ENCODE results near the gene CBFA2T2. TPM values are rescaled to one million over a fixed set of nuclear protein-coding genes. Genes with fewer than 3 reads are reported as not detected.

Gene CBFA2T2
- total and polyA plus RNA-seq, 10 of the 15 experiments (the other 5 are each of a cell fraction or from before 2014, with no cell fraction given): 0.61 to 8.6 (median 5.5) TPM

GRCh38 chr20:33466303-33466646 is 23.6 kb upstream of the CBFA2T2 start:
- no TSS peak for BruUV-seq (replicated peaks)
- H2AFZ ChIP-seq (ENCODE audit: control insufficient read depth, low read depth, low read length): no peak overlapping the region
- SMC1A ChIA-PET (ENCODE audit: uncharacterized antibody, unreplicated experiment): interaction anchor here (0.6 kb wide), 1 partner anchor 142 kb away, joined by 4 read pairs; no protein-coding TSS in a partner anchor
- FAIRE-seq: no peak
- no peak overlapping the region for H3K9ac ChIP-seq (ENCODE audit: control insufficient read depth, insufficient read depth, low read length)
- no peaks in the 10 kb centered on the region for H3K36me3 ChIP-seq (ENCODE audit: control insufficient read depth in 2 of 2, insufficient read depth in 2 of 2, low read length in 1 of 2)
- H3K79me2 ChIP-seq (ENCODE audit: control insufficient read depth, insufficient read depth, low read length): no peaks in the 10 kb centered on the region
- WGBS (ENCODE audit: insufficient coverage, insufficient replicate concordance, low lambda C conversion rate, missing lambda C conversion rate): 32% methylated on average over 2 of the region's 3 CpGs
- CTCF ChIA-PET: interaction anchor here (0.7 to 1.3 kb wide), 4 partner anchors 9 to 202 kb away, joined by 3 read pairs; partner anchors contain the start of gene CBFA2T2
- DNase-seq (ENCODE audit: low read depth, low spot score): no peak
- no peaks in the 10 kb centered on the region for H3K9me3 ChIP-seq (replicated peaks; ENCODE audit: control insufficient read depth, insufficient read depth, low read length)
- POLR2A ChIA-PET: interaction anchor here (0.6 kb wide), 6 partner anchors 19 to 201 kb away, joined by 3 to 5 read pairs (median 4); no protein-coding TSS in a partner anchor
- RAD21 ChIA-PET (ENCODE audit: unreplicated experiment): interaction anchor here (0.6 to 0.7 kb wide), 3 partner anchors 50 to 200 kb away, joined by 3 to 4 read pairs (median 3); partner anchors contain the start of gene ACTL10
- no peaks in the 10 kb centered on the region for H3K27me3 ChIP-seq (replicated peaks in 1 of 2; ENCODE audit: control insufficient read depth in 2 of 2, insufficient read depth in 2 of 2, low read length in 1 of 2)
- H3K4me3 ChIP-seq: no peak overlapping the region
- no peak for ATAC-seq
- intact Hi-C loops (cut with micrococcal nuclease; ENCODE audit: unreplicated experiment) (no loop called here), in situ Hi-C loops (cut with MboI) (no loop called here)
- TF ChIP-seq SREBF1 (IDR thresholded peaks at IDR 0.05; ENCODE audit: low read length): no peak
- H3K27ac ChIP-seq (ENCODE audit: control insufficient read depth, insufficient read depth): no peak overlapping the region
- H3K4me1 ChIP-seq (ENCODE audit: control insufficient read depth, insufficient read depth, low read length): 0 out of 2 replicates have a peak, but pooled peaks cover 4% of the 10 kb centered on the region
- no peaks in the 10 kb centered on the region for H4K20me1 ChIP-seq (ENCODE audit: control insufficient read depth, insufficient read depth)
- H3K4me2 ChIP-seq (ENCODE audit: control insufficient read depth, insufficient read depth): no peak overlapping the region

- no peak overlapping the region for H3K9ac ChIP-seq (ENCODE audit: control insufficient read depth, insufficient read depth, low read length)
- POLR2A ChIA-PET: interaction anchor here (1.2 kb wide), 1 partner anchor 9 kb away, joined by 4 read pairs; no protein-coding TSS in a partner anchor
- SMC1A ChIA-PET (ENCODE audit: uncharacterized antibody, unreplicated experiment): interaction anchor here (1.1 kb wide), 1 partner anchor 197 kb away, joined by 3 read pairs; no protein-coding TSS in a partner anchor
- no peaks in the 10 kb centered on the region for H3K36me3 ChIP-seq (ENCODE audit: control insufficient read depth in 2 of 2, insufficient read depth in 2 of 2, low read length in 1 of 2)
- CTCF ChIA-PET: interaction anchor here (1.2 kb wide), 1 partner anchor 198 kb away, joined by 4 read pairs; no protein-coding TSS in a partner anchor
- H3K27me3 ChIP-seq (replicated peaks in 1 of 2; ENCODE audit: control insufficient read depth in 2 of 2, insufficient read depth in 2 of 2, low read length in 1 of 2): no peaks in the 10 kb centered on the region
- no peak overlapping the region for H3K4me3 ChIP-seq
- H2AFZ ChIP-seq (ENCODE audit: control insufficient read depth, low read depth, low read length): no peak overlapping the region
- intact Hi-C loops (cut with micrococcal nuclease; ENCODE audit: unreplicated experiment) (no loop called here), in situ Hi-C loops (cut with MboI) (no loop called here)
- RAD21 ChIA-PET (ENCODE audit: unreplicated experiment): interaction anchor here (0.8 kb wide), 1 partner anchor 15 kb away, joined by 3 read pairs; no protein-coding TSS in a partner anchor
- no peak for DNase-seq (ENCODE audit: low read depth, low spot score)
- no peak overlapping the region for H3K27ac ChIP-seq (ENCODE audit: control insufficient read depth, insufficient read depth)
- WGBS (ENCODE audit: insufficient coverage, insufficient replicate concordance, low lambda C conversion rate, missing lambda C conversion rate): 27% methylated on average over 4 of the region's 4 CpGs
- H3K4me1 ChIP-seq (ENCODE audit: control insufficient read depth, insufficient read depth, low read length): 0 out of 2 replicates have a peak, but pooled peaks cover 4% of the 10 kb centered on the region
- FAIRE-seq: no peak
- no peak for ATAC-seq
- no peak overlapping the region for H3K4me2 ChIP-seq (ENCODE audit: control insufficient read depth, insufficient read depth)
- no peaks in the 10 kb centered on the region for H3K9me3 ChIP-seq (replicated peaks; ENCODE audit: control insufficient read depth, insufficient read depth, low read length)
- H4K20me1 ChIP-seq (ENCODE audit: control insufficient read depth, insufficient read depth): no peaks in the 10 kb centered on the region
- BruUV-seq (replicated peaks): no TSS peak
- no peaks in the 10 kb centered on the region for H3K79me2 ChIP-seq (ENCODE audit: control insufficient read depth, insufficient read depth, low read length)
- TF ChIP-seq CEBPB (IDR thresholded peaks at IDR 0.05; ENCODE audit: borderline replicate concordance in 1 of 2, low read depth in 2 of 2, low read length in 2 of 2) (no peak), POU2F2 (IDR thresholded peaks at IDR 0.05; ENCODE audit: borderline replicate concordance, low read depth, low read length) (no peak), CHD1 (IDR thresholded peaks at IDR 0.05; ENCODE audit: low read depth, low read length) (no peak), HCFC1 (IDR thresholded peaks at IDR 0.05; ENCODE audit: low read length) (no peak), SUPT20H (IDR thresholded peaks at IDR 0.05; ENCODE audit: borderline replicate concordance, control insufficient read depth, low read depth, low read length) (no peak), E2F4 (IDR thresholded peaks at IDR 0.05; ENCODE audit: low read depth, low read length) (no peak), JUND (IDR thresholded peaks at IDR 0.05; ENCODE audit: low read depth, low read length) (no peak), WRNIP1 (IDR thresholded peaks at IDR 0.05; ENCODE audit: borderline replicate concordance, low read depth, low read length) (no peak), ZBTB4 (CRISPR knock-in tag; IDR thresholded peaks at IDR 0.05) (no peak)
These were observed 19.4 kb upstream of the CBFA2T2 start for GRCh38 chr20:33470457-33470856.
